HL-60 (cell line): ENCODE measurements around the gene PRDM2.

ENCODE experiments used
- POLR2AphosphoS5 ChIP-seq: IDR thresholded peaks from 2 replicates; pipeline ENCODE4 v1.6.1; 2012; ENCODE audit warnings: low read depth
- TF ChIP-seq, protein P1 (sequence below): IDR thresholded peaks from one replicate; pipeline ENCODE4 v1.5.1; 2011; ENCODE audit warnings: low read length, control low read depth, inconsistent platforms; ENCODE audit not compliant: insufficient read depth

DNA sequence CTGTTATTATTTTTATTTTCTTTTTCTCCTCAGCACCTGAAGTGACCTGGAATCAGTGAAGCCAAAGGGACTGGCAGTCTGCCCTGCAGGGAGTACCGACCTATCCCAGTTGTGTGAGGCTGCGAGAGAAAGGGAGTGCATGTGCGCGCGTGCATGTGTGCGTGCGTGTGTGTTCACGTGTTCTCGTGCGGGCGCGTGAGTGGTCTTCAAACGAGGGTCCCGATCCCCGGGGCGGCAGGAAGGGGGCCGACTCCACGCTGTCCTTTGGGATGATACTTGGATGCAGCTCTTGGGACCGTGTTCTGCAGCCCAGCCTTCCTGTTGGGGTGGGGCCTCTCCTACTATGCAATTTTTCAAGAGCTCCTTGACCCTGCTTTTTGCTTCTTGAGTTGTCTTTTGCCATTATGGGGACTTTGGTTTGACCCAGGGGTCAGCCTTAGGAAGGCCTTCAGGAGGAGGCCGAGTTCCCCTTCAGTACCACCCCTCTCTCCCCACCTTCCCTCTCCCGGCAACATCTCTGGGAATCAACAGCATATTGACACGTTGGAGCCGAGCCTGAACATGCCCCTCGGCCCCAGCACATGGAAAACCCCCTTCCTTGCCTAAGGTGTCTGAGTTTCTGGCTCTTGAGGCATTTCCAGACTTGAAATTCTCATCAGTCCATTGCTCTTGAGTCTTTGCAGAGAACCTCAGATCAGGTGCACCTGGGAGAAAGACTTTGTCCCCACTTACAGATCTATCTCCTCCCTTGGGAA is 123.3 kb downstream of the PRDM2 start:
- no peak for TF ChIP-seq POLR2AphosphoS5
- TF ChIP-seq, protein P1, sequence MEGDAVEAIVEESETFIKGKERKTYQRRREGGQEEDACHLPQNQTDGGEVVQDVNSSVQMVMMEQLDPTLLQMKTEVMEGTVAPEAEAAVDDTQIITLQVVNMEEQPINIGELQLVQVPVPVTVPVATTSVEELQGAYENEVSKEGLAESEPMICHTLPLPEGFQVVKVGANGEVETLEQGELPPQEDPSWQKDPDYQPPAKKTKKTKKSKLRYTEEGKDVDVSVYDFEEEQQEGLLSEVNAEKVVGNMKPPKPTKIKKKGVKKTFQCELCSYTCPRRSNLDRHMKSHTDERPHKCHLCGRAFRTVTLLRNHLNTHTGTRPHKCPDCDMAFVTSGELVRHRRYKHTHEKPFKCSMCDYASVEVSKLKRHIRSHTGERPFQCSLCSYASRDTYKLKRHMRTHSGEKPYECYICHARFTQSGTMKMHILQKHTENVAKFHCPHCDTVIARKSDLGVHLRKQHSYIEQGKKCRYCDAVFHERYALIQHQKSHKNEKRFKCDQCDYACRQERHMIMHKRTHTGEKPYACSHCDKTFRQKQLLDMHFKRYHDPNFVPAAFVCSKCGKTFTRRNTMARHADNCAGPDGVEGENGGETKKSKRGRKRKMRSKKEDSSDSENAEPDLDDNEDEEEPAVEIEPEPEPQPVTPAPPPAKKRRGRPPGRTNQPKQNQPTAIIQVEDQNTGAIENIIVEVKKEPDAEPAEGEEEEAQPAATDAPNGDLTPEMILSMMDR = no peak
